GM19395 (cell line): Measurements from ENCODE around the gene CDH13.

Experiments
- ATAC-seq: cut with Tn5 transposase; IDR thresholded peaks from one replicate; pipeline ENCODE4 v1.9.1; 2021; ENCODE audit warnings: mild to moderate bottlenecking, moderate library complexity; ENCODE audit not compliant: unreplicated experiment

The CDH13 gene

DNA sequence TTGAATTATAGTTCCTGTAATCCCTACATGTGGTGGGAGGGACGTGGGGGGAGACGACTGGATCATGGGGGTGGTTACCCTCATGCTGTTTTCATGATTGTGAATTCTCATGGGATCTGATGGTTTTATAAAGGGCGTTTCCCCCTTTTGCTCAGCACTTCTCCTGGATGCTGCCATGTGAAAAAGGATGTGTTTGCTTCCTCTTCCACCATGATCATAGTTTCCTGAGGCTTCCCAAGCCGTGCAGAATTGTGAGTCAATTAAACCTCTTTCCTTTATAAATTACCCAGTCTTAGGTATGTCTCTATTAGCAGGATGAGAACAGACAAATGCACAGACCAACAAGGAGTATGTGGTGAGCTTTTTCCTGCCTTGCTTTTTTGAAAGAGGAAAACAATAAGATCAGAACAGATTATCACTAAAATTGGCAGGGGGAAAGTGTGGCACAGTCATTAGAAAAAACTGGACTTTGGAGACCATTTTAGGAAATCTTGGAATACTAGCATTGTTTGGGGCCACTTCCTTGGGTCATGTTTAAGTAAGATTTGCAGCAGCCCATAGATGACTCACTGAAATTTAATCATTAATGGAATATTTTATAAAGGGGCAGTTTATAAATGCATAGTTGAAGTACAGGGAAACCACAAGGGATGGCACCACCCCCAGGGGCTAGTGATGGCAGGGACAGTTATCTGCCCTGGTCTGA, 352.8 kb downstream of the CDH13 start:
- ATAC-seq = no peak

DNA sequence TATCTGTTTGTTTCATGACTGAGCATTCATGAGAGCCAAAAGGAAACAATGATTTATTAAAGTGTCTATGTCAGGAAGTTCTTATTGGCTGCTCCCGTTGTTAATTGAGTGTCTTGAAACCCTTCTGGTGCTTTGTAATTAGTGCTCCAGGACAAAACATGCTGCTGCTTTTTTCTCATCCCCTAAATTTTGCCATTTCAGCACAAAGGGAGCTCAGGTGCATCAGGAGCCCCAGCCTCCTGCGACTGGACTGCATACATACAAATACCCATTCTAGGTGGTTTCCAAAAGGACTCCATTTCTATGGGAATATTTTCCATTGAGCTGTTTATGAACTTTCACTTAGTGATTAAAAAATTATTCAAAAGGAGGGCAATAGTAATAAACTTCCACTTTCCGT, 354.0 kb downstream of the CDH13 start:
- ATAC-seq = no peak

GRCh38 chr16:82987767-82988166, 361.0 kb downstream of the CDH13 start:
- ATAC-seq = no peak

DNA sequence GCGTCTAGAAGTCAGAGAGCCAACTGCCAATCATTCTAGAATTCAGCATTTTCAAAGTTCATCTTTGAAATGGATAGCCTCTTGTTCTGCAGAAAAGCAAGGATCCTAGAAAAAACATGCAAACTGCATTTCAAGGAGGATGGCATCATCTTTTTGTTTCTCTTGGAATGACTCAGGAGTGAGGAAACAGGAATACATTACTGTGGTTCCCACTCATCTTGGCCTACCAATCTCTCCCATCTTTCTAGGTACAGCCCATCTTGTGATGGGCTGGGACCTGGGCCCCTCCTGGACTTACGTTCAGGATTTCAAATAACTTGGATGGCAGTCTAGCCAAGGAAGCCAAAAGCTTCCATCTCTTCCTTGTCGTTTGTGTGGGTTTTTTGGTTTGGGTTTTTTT, 363.4 kb downstream of the CDH13 start:
- ATAC-seq = no peak

DNA sequence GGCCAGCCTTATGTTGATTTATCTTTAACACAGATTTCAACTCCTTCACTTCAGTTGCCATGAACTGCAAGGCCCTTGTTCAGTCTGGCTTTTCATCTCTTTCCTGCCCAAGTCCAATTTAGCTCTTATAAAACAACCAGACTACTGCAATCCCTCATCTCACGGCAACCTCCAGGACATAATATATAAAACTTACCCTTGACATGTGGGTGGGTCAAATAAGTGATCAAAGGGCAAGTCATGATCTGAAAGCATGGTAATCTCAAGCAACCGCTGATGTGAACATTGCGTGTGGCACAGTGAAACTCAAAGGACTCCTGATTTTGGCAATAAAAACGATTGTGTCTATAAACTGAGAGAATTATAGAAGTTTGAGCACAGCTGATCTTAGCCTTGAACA, 364.6 kb downstream of the CDH13 start:
- ATAC-seq = no peak

DNA sequence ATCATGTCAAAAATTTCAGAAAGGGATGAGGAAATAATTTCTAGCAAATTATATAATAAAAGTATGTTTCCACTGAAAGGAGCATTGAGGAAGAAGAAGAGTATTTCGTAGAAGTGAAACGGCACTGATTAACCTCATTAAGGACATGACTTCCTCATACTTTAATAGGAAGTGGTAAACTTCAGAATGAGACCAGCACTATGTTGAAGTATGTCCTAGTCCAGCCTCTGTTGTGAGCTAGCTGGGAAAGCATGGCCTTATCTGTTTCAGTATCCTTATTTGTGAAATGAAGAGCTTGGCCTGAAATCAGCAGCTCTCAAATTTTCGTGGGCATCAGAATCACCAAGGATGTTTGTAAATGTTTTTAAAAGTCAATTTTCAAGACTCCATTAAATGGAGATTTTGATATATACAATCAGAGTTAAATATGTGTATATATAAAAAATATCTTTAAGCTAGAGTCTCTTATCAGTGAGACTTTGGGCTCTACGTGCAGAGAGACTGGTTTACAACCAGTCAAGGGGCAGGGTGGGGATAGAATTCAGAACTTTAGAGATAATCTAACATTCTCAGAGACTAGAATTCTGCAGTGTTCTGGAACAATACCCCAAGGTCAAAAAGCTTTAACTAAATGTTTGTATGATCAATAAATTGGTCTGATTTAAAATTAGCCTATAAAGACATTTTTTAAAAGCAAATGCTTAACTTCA, 365.4 kb downstream of the CDH13 start:
- no peak for ATAC-seq

DNA sequence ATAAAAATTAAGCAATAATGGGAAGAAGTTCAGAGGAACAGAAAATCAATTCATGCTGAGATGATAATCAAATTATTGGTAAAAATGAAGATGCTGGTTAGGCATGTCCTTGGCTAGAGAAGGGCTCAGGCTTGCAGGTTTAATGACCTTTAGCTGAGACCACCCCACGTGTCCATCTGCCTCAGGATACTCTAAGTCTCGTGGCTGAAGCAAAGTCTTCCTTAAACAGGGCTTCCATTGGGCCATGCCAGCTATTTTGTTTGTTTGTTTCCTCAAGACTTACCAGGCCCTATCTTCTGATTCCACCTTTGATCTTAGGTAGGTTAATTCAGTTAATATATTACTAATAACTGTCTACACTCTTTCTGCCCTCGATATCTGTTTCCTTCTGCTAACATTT, 366.0 kb downstream of the CDH13 start:
- no peak for ATAC-seq

DNA sequence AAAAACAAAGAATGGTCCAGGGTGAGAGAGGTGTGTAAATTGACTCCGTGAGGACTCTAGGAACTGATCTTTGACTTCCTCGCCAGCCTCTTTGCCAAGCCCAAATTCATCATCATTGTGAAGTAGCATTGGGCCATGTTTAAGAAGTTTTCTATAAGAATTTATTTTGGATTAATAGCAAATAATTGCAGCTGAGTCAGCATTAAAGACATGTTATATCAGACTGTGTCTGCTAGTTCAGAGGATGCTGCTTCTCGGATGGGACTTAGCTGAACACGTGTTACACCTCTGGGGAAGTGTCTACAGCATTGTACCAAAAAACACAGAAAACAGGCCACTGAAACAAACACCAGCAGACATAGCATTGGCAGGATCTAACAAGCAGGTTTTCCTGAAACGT, 366.6 kb downstream of the CDH13 start:
- ATAC-seq = no peak

GRCh38 chr16:82993926-82994325, 367.2 kb downstream of the CDH13 start:
- ATAC-seq = no peak

GRCh38 chr16:82995286-82995923, 368.6 kb downstream of the CDH13 start:
- no peak for ATAC-seq

DNA sequence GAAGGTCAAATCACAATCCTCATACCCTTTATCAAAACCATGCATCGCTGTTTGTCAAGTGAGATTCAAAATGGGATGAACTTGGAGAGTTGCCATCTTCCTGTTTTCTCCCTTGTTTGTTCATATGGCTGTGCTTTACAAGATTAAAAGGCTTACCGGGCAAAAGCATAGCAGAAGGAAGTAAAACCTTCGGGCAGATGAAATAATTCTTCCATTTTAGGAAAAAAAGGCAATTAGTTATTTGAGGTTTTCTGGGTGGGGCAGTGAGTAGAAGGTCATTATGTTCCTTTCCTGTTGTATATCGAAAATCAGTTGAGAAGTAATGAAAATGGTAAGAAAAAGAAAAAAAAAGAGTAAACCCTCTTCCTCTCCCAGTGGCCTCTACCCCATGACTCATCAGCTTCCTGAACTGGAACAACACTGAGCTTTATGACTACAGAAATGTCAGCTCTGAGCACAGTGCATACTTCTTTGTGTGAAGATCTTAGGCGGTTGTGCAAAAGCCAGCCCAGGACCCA, 369.2 kb downstream of the CDH13 start:
- no peak for ATAC-seq

GRCh38 chr16:82996814-82997213, 370.0 kb downstream of the CDH13 start:
- ATAC-seq = no peak

GRCh38 chr16:82999711-83000110, 372.9 kb downstream of the CDH13 start:
- ATAC-seq = no peak

DNA sequence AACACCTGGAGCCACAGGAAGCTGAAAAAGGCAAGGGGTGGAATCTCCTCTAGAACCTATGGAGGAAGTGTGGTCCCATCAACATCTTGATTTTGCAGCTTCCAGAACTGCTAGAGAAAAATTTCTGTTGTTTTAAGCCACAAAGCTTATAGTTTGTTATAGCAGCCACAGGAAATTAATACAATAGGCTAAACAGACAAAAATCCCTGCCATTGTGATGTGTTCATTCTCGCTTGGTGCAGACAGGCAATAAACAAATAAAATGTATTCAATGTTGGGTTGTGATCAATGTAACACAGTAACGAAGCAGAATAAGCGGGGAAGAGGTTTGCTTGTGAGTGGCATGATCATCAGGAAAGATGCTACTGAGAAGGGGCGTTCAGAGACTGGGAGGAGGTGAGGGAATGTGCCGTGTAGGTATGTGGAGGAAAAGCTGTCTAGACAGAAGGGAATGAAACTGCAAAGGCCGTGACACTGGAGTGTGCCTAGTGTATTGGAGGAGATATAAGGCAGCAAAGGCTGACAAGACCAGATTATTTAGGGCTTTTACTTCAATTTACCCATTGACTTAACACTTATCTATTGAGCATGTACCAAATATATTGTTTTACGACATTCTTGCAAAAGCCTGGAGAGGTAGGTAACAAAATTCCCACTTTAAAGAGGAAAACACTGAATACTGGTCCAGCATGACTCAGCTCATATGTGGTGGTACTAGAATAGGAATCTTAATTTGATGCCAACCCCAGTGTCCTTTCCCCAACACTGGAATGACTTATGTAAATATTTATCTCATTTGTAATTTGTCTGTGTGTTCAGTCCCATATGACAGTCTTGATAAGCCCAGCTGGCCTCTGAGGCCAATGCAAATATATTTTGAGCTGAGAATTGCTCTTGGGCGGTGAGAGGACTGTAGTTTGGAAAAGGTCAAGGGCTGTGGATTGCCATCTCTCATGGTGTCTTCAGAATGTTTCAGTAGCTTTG, 375.9 kb downstream of the CDH13 start:
- ATAC-seq = no peak

DNA sequence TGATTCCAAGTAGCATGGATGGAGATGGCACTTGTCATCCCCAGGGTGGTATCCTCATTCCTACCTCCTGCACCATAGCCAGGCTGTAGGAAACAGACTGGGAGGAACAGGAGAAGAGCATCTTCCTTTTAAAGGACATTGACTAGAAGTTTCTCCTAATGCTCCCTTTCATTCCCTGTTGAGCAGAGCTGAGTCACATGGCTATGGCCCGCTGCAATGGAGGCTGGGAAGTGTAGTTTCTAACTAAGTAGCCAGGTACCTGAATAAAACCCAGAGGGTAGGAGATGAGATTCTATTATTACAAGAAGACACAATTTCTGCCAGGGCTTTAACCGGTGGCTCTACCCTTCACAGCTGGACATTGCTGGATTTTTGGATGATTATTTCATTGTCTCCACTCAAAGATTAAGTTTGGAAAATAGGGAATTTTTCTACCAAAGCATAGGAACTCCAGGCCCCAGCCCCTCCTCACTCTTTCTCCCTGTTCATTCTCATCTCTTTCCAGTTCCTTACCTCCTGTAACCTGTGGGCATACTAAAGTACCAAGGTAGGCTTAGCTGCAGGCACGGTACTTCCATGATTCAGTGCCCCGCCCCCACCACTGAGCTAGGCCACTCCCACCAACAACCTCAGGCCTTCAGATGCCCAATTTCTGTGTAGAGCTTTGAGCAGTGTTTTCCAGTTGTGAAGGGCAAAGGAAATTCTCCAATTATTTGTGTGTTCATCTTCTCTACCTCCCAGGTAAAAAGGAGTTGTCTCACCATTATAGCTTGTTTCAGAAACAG, 378.3 kb downstream of the CDH13 start:
- no peak for ATAC-seq

DNA sequence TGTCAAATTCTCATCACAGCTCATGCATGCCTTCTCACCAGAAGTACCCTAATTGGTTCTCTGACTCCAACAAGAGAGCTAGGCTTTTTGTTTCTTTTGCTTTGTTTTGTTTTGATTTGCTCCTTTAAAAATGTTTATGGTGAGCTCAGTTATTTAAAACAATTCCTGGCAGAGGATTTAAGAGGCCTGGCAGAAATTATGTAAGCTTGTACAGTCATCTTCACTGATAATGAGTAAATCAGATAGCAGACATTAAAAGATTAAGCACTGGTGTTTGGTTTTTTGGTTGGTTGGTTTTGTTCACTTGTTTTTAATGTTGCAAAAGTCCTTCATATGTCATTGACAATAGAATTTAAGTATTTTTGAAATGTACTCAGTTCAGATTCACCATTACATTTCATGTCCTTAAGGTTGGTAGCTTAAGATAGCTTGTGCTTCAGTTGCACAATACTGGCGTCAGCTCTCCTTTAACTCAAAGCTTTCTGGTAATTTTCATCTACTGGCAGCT, 378.9 kb downstream of the CDH13 start:
- no peak for ATAC-seq

DNA sequence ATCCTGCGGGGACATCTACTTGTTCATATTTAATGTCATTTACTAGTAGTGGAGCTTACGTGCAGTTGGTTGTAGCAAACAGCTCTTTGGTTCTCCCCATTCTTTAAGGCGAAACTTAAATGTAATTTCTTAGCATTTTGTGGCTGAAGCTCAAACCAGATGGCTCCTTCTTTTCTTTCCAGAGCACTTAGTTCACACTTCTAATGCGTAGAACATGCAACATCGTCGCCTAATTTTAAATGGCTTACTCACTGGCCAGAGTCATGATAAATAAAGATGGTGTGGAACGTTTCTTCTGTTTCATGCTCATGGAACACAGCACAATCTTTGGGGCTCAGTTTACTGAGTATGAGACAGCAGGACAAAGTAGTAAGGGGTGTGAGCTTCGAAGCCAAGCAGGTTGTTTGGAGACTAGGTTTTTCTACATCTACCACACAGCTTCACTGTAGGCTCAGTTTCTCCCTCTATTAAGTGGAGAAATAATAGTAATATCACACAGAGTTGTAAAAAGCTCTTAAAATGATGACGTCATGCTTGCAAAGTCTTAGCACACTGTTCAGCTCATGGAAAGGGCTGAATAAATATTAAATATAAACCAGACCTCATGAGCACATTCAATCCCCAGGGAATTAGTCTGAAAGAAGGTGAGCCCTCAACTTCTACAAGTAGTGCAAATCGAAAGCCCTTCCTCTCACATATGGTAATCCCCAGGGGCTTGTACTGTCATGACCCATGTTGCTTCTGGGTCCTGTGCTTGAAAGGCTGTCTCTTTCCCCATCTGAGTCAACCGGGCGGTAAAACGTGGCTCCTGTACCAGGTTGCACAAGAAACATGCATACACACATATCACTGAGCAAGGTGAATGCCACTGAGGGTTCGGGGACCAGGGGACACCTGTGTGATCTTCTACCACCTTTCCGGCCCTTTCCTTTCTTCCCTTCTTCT, 384.3 kb downstream of the CDH13 start:
- no peak for ATAC-seq

- ATAC-seq = no peak
These were observed 385.2 kb downstream of the CDH13 start for GRCh38 chr16:83011939-83012338.

- ATAC-seq = no peak
These were observed 386.3 kb downstream of the CDH13 start for GRCh38 chr16:83013071-83013470.
